Cardiac muscle cell (in vitro differentiated cells and primary cell): Measurements from ENCODE around the gene OR52B6. TPM values are rescaled to one million over a fixed set of nuclear protein-coding genes. Genes with fewer than 3 reads are reported as not detected.
A peak's percentile ranks its signal among the peaks of the same experiment; 100 is the strongest.
"Not testable (repeated sequence)": the region's sequence is repeated elsewhere in the genome, so short reads cannot be mapped to it uniquely, and the experiment has no call there.

Experiments used
- DNase-seq, 2 donors: peaks; one replicate each; pipeline versions ENCODE4 v3.0.0 to v3.0.0-alpha.2; 2010 to 2017; ENCODE audit warnings: low read depth in 1 of 2, low spot score in 1 of 2
- H3K27ac ChIP-seq: fragments of 200-600 bp; sonication (generic); 2 replicates; pipeline ENCODE4 v1.5.1; 2016
- H3K27me3 ChIP-seq: fragments of 200-600 bp; sonication (generic); 2 replicates; pipeline ENCODE4 v1.6.0; 2016; ENCODE audit warnings: control low read depth
- H3K36me3 ChIP-seq: fragments of 200-600 bp; sonication (generic); 2 replicates; pipeline ENCODE4 v1.5.1; 2016; ENCODE audit warnings: control low read depth
- H3K4me1 ChIP-seq: fragments of 200-600 bp; sonication (generic); 2 replicates; pipeline ENCODE4 v1.8.1; 2017; ENCODE audit warnings: low read depth, mild to moderate bottlenecking, mixed run types
- H3K4me3 ChIP-seq: fragments of 200-600 bp; sonication (generic); 2 replicates; pipeline ENCODE4 v1.5.1; 2016; ENCODE audit warnings: mild to moderate bottlenecking
- H3K9me3 ChIP-seq: fragments of 200-600 bp; sonication (generic); 2 replicates; pipeline ENCODE4 v1.5.1; 2017; ENCODE audit warnings: low read depth, mild to moderate bottlenecking, control low read depth
- CTCF ChIP-seq: IDR thresholded peaks from 2 replicates; pipeline ENCODE4 v1.5.1; 2012; ENCODE audit warnings: low read depth, mild to moderate bottlenecking, low read length
- polyA plus RNA-seq: library from polyadenylated mRNA; unstranded; fragments of >200 nt; fragmentation: Nextera tagmentation; extraction: Ambion mirVana; gene quantifications from 2 replicates; pipeline ENCODE4 v1.2.1, GENCODE V29; 2016
- total RNA-seq: library from RNA; depleted of rRNA; stranded (reverse); fragments of >200 nt; gene quantifications from 2 replicates; pipeline ENCODE4 v1.2.3, GENCODE V29; 2016

Gene OR52B6
- total and polyA plus RNA-seq, 2 experiments from 2014 or later = not detected

- peak; percentile 60 to 70 for DNase-seq
- H3K36me3 ChIP-seq = no peaks in the 10 kb centered on the region
- no peaks in the 10 kb centered on the region for H3K9me3 ChIP-seq
- H3K27ac ChIP-seq = peak within 1 kb of the TSS; percentile 22
- H3K4me3 ChIP-seq = peak within 1 kb of the TSS; percentile 42
- H3K4me1 ChIP-seq = peaks cover 8% of the 10 kb centered on the region
- H3K27me3 ChIP-seq = no peaks in the 10 kb centered on the region
- TF ChIP-seq CTCF = no peak
Measured at GRCh38 chr11:5596607-5597201, 16.0 kb downstream of the OR52B6 start, which contains the start of gene TRIM6. Gene TRIM6, plus strand, starts transcription at chr11:5596637. Its CDS starts 261 bp downstream, at chr11:5596898.

- Histone ChIP-seq H3K36me3 (no peaks in the 10 kb centered on the region), H3K27ac (no peak overlapping the region), H3K4me3 (no peak overlapping the region), H3K4me1 (peaks cover 8% of the 10 kb centered on the region), H3K27me3 (no peaks in the 10 kb centered on the region), H3K9me3 (no peaks in the 10 kb centered on the region)
- no peak for DNase-seq
- no peak for TF ChIP-seq CTCF
Measured at GRCh38 chr11:5597953-5598352, 17.3 kb downstream of the OR52B6 start.

- TF ChIP-seq CTCF = peak; percentile 98
- peak; percentile 85 to 93 for DNase-seq
- Histone ChIP-seq H3K9me3 (no peaks in the 10 kb centered on the region), H3K36me3 (no peaks in the 10 kb centered on the region), H3K4me3 (no peak overlapping the region), H3K27ac (peak overlapping the region; percentile 16), H3K27me3 (no peaks in the 10 kb centered on the region), H3K4me1 (peaks cover 8% of the 10 kb centered on the region)
Measured at GRCh38 chr11:5600374-5600851, 19.7 kb downstream of the OR52B6 start.

GRCh38 chr11:5602791-5603190 is 22.1 kb downstream of the OR52B6 start:
- not testable (repeated sequence) for H3K4me3 ChIP-seq, DNase-seq, H3K27me3 ChIP-seq, H3K4me1 ChIP-seq, H3K27ac ChIP-seq, H3K9me3 ChIP-seq, H3K36me3 ChIP-seq

GRCh38 chr11:5603326-5603725 is 22.6 kb downstream of the OR52B6 start:
- DNase-seq = no peak
- no peak overlapping the region for H3K27ac ChIP-seq
- no peak for TF ChIP-seq CTCF
- H3K4me1 ChIP-seq = no peaks in the 10 kb centered on the region
- no peaks in the 10 kb centered on the region for H3K9me3 ChIP-seq
- no peak overlapping the region for H3K4me3 ChIP-seq
- H3K36me3 ChIP-seq = no peaks in the 10 kb centered on the region
- H3K27me3 ChIP-seq = no peaks in the 10 kb centered on the region

GRCh38 chr11:5604896-5605295 is 24.2 kb downstream of the OR52B6 start:
- no peak for TF ChIP-seq CTCF
- no peak for DNase-seq
- H3K36me3 ChIP-seq = no peaks in the 10 kb centered on the region
- H3K4me1 ChIP-seq = no peaks in the 10 kb centered on the region
- H3K9me3 ChIP-seq = no peaks in the 10 kb centered on the region
- H3K4me3 ChIP-seq = no peak overlapping the region
- H3K27me3 ChIP-seq = no peaks in the 10 kb centered on the region
- no peak overlapping the region for H3K27ac ChIP-seq
